ENCODE results near the gene PLPPR2. TPM values are rescaled to one million over a fixed set of nuclear protein-coding genes. Genes with fewer than 3 reads are reported as not detected.

The PLPPR2 gene
- total RNA-seq, 1 donor from 2014 or later, result 1.8 TPM

GRCh38 chr19:11373166-11373884 lies 18.1 kb downstream of the PLPPR2 start:
- Histone ChIP-seq H3K27me3 (ENCODE audit: control insufficient read depth, insufficient read depth, low read length) (no peaks in the 10 kb centered on the region), H3K36me3 (ENCODE audit: control insufficient read depth, insufficient read depth, low read length) (peaks cover 1% of the 10 kb centered on the region), H3K4me3 (ENCODE audit: low read depth, low read length) (no peak overlapping the region)
- DNase-seq (ENCODE audit: low read depth) (peak; percentile 47), FAIRE-seq (no peak)
- TF ChIP-seq CTCF (IDR thresholded peaks at IDR 0.05; ENCODE audit: insufficient read depth, low read length, severe bottlenecking), result no peak

GRCh38 chr19:11373885-11374432 lies 18.7 kb downstream of the PLPPR2 start:
- DNase-seq (ENCODE audit: low read depth) (no peak), FAIRE-seq (no peak)
- no peak for TF ChIP-seq CTCF (IDR thresholded peaks at IDR 0.05; ENCODE audit: insufficient read depth, low read length, severe bottlenecking)
- Histone ChIP-seq H3K4me3 (ENCODE audit: low read depth, low read length) (peak overlapping the region; percentile 61), H3K36me3 (ENCODE audit: control insufficient read depth, insufficient read depth, low read length) (peaks cover 1% of the 10 kb centered on the region), H3K27me3 (ENCODE audit: control insufficient read depth, insufficient read depth, low read length) (no peaks in the 10 kb centered on the region)

GRCh38 chr19:11374433-11375142 lies 19.4 kb downstream of the PLPPR2 start, which contains the start of gene SWSAP1:
SWSAP1 (plus strand) TSS chr19:11374666; CDS start chr19:11374681, 15 bp downstream.
- Histone ChIP-seq H3K4me3 (ENCODE audit: low read depth, low read length) (peak within 1 kb of the TSS; percentile 61), H3K27me3 (ENCODE audit: control insufficient read depth, insufficient read depth, low read length) (no peaks in the 10 kb centered on the region), H3K36me3 (ENCODE audit: control insufficient read depth, insufficient read depth, low read length) (no peaks in the 10 kb centered on the region)
- DNase-seq (ENCODE audit: low read depth), result peak; percentile 98
- TF ChIP-seq CTCF (IDR thresholded peaks at IDR 0.05; ENCODE audit: insufficient read depth, low read length, severe bottlenecking), result no peak
- FAIRE-seq, result peak; percentile 64

GRCh38 chr19:11375143-11375948 lies 20.1 kb downstream of the PLPPR2 start:
- H3K36me3 ChIP-seq (ENCODE audit: control insufficient read depth, insufficient read depth, low read length), result no peaks in the 10 kb centered on the region
- FAIRE-seq, result no peak
- no peak for TF ChIP-seq CTCF (IDR thresholded peaks at IDR 0.05; ENCODE audit: insufficient read depth, low read length, severe bottlenecking)
- no peak for DNase-seq (ENCODE audit: low read depth)
- H3K4me3 ChIP-seq (ENCODE audit: low read depth, low read length), result peak overlapping the region; percentile 39
- H3K27me3 ChIP-seq (ENCODE audit: control insufficient read depth, insufficient read depth, low read length), result no peaks in the 10 kb centered on the region

- no peak for FAIRE-seq
- H3K4me3 ChIP-seq (ENCODE audit: low read depth, low read length), result no peak overlapping the region
These were observed 22.0 kb downstream of the PLPPR2 start for GRCh38 chr19:11377237-11377636.

More at GRCh38 chr19:11377237-11377636, 22.0 kb downstream of the PLPPR2 start:
- no peak for TF ChIP-seq CTCF (IDR thresholded peaks at IDR 0.05; ENCODE audit: insufficient read depth, low read length, severe bottlenecking)
- Histone ChIP-seq H3K36me3 (ENCODE audit: control insufficient read depth, insufficient read depth, low read length) (no peaks in the 10 kb centered on the region), H3K27me3 (ENCODE audit: control insufficient read depth, insufficient read depth, low read length) (no peaks in the 10 kb centered on the region)
- peak; percentile 77 for DNase-seq (ENCODE audit: low read depth)
